Activated naive CD4-positive, alpha-beta T cell treated with anti-CD3 and anti-CD28 coated beads, Interleukin-2, amount 50 U/mL, for 16 hours (primary cell): ENCODE results near the gene PGM5.
"Not testable (repeated sequence)": the region's sequence is repeated elsewhere in the genome, so short reads cannot be mapped to it uniquely, and the experiment has no call there.

ENCODE experiments used
- DNase-seq: peaks from one replicate; pipeline ENCODE4 v3.0.0-alpha.2; 2020

PGM5 gene

DNA sequence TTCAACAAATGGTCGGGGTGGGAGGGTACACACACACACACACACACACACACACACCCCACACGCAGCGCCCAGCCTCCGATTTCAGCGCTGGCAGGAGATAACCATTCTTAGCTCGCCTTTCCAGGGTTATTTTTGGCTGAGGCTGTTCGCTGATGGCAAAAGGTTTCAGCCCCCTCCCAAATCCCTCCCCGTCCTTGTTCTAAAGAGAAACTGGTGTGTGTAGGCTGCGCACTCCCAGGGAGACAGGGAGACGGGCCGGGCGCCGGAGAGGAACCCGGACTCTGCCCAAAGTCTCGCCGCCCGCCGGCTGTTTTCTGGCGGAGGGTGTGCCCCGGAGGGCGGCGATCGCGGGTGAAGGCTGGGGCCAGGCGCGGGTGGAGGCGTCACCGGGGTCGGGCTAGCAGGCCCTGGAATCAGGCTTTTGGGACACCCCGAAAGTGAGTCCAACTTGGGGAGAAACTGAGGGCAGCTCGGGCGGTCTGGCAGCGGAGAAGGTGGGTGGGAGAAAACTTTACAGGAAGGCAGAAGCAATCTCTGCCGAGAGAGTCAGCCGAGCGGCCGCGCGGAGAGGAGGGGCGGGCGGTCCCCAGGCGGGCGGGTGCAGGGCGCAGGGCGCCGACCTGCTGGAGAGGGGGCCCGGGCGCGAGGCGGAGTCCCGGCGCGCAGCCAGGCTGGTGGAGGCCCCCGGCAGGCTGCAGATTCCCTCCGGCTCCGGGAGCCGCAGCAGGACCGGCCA, at the start of gene PGM5:
Gene PGM5 (plus strand): TSS at position 232 of the 739 bp plus-strand sequence. CDS start 517 bp downstream, outside the sequence.
- DNase-seq: not testable (repeated sequence)

DNA sequence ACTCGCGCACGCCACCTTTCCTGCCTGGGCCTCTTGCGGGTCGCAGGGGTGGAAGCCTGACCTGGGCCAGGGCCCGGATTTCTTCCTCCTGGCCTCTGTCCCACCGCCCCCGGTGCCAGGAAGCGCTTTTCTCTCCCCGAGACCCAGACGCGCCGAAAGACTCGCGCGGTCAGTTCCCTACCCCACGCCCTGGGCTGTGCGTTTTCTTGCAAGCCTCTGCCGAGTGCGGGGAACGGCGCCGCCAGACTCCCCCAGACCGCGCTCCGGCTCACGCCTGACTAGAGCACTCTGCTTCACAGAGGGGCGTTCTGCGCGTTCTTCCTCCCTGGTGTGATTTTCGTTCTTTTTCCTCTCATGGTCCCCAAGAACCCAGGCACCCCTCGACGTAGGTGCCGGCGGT, 49.3 kb upstream of the PGM5 start:
- not testable (repeated sequence) for DNase-seq

GRCh38 chr9:68307654-68308053, 48.8 kb upstream of the PGM5 start:
- DNase-seq: not testable (repeated sequence)

DNA sequence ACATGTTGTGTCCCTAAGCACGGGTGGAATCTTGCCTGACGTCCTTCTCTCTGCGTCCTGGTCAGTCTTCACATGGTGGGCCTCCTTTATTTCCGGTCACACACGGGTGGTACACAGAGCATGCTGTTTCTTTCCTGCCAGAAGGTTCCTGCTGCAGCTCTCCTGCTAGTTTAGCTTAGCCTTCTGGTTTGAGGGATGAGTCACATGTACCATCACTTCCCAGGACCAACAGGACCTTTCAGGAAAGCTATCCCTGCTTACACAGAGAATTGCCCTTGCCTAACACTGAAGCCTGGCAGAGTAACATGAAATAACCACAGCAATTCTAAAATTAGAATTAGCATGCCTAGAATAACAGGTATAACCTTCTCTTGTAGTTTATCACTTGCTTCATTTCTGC, 45.2 kb upstream of the PGM5 start:
- not testable (repeated sequence) for DNase-seq

- not testable (repeated sequence) for DNase-seq
Measured at GRCh38 chr9:68318209-68318608, 38.2 kb upstream of the PGM5 start.

DNA sequence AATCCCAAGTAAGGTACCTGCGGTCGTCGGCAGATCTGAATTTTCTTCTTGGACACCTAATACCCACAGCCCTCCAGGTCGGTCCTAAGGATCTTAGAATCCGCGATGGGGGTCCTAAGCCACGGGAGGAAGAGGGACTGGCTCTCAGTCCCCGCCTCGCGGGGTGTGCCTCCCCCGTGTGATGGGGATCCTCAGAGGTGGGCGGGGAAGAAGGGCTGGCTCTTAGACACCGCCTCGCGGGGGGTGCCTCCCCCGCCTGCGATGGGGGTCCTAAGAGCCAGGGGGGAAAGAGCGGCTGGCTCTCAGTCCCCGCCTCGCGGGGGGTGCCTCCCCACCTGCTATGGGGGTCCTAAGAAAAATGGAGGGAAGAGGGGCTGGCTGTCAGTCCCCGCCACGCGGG, 32.7 kb upstream of the PGM5 start:
- DNase-seq: not testable (repeated sequence)

DNA sequence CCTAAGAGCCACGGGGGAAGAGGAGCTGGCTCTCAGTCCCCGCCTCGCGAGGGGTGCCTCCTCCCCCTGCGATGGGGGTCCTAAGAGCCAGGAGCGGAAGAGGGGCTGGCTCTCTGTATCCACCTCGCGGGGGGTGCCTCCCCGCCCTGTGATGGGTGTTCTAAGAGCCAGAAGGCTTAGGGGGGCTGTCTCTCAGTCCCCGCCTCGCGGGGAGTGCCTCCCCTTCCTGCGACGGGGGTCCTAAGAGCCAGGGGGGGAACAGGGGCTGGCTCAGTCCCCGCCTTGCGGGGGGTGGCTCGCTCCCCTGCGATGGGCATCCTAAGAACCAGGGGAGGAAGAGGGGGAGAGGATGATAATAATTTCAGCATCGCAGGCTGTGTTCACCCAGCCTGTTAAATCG, 31.9 kb upstream of the PGM5 start:
- DNase-seq: not testable (repeated sequence)

DNA sequence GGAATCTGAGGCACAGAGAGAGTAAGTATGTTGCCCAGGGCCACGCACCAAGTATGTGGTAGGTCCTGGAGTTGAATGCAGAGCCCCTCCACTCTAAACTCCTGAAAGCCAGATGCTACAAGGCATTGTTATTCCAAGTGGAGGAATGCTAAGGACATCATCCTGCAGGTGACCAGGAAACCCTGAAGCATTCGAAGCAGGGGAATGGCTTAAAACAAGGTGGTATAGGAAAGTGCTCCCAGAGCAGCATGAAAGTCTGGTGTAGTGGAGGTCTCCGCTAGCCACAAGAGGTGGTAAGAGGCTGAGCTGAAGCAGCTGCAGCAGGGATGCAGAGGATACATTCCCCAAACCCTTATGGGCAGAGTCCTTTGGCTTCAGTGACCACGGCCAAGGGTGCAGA, 27.3 kb upstream of the PGM5 start:
- DNase-seq: not testable (repeated sequence)

- not testable (repeated sequence) for DNase-seq
Measured at GRCh38 chr9:68330531-68331173, 25.8 kb upstream of the PGM5 start.

DNA sequence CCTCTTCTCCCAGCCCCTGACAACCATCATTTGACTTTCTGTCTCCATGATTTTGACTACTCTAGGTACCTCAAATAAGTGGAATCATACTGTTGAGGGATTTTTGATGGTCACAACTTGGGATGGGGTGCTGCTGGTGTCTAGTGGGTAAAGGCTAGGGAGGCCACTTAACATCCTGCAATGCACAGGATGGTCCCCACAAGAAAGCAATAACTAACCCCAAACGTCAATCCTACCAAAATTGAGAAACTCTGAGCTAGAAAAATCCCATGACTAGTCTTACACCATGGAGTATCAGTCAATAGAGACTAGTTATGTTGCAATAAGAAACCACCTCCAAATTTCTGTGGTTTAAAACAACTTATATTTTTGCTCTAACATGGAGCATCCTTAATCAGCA, 24.3 kb upstream of the PGM5 start:
- not testable (repeated sequence) for DNase-seq

DNA sequence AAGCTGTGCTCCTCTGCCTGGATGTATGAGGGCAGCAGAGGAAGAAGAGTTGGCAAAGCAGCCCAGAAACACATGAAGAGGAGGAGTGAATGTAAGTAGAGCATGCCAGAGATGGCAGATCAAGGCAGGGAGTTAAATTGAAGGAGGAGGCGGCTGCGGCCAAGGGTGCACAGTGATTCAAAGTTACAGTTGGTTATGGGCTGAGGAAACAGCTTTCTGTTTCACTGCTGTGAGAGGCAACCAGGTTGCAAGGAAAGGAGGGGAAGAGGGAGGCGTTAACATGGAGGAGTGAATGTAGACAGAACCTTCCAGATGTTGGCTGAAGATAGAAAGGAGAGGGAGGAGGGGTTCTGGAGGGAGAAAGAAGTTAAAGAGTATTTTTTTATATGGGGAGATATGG, 20.5 kb upstream of the PGM5 start:
- DNase-seq: not testable (repeated sequence)

DNA sequence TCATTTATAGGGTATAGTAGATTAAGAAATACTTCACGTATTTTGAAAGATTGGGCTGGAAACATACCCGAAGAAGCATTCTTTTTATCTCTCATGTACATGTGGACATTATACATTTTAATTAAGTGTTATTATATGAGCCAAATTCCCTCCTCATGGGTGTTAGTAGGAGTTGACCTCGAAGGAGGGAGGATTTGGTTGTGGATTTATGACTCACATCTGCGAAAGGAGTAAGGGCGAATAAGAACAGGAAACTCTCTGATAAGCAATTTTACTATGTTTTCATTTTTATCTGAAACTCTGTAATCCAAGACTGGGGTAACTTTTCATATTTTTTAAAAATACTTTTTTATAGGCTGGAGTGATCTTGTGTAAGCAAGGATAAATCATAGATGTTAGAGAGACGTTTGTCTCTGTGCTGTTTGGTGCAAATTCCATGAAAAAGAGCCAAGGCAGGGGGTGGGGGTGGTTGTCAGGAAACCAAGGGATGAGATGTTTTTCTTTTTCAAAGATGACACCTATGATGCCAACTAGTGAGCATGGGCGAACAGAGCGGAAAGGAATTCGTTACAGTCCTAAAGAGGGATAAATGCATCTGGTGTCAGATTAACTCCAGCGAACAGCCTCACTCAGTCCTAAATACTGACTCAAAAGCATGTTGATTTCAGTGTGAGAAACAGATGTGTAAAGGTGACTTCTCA, 19.6 kb upstream of the PGM5 start:
- not testable (repeated sequence) for DNase-seq

DNA sequence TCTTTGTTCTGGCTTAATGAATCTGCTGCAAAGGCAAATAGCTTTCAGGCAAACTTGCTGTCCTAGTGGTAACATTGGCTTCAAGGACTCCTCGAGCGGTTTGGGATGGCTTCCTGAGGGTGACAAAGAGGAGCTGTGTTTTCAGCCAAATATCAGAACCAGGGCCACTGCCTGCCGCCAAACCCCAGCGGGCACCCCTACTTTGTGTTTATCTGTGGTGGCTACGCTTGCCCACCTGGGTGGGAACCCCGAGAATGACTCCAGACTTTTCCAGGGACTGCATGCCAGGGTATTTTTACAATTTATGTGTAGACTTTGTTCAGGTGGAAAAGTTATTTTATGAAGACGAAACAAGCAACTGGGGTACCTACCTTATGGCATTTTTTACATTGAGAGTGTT, 18.4 kb upstream of the PGM5 start:
- not testable (repeated sequence) for DNase-seq

DNA sequence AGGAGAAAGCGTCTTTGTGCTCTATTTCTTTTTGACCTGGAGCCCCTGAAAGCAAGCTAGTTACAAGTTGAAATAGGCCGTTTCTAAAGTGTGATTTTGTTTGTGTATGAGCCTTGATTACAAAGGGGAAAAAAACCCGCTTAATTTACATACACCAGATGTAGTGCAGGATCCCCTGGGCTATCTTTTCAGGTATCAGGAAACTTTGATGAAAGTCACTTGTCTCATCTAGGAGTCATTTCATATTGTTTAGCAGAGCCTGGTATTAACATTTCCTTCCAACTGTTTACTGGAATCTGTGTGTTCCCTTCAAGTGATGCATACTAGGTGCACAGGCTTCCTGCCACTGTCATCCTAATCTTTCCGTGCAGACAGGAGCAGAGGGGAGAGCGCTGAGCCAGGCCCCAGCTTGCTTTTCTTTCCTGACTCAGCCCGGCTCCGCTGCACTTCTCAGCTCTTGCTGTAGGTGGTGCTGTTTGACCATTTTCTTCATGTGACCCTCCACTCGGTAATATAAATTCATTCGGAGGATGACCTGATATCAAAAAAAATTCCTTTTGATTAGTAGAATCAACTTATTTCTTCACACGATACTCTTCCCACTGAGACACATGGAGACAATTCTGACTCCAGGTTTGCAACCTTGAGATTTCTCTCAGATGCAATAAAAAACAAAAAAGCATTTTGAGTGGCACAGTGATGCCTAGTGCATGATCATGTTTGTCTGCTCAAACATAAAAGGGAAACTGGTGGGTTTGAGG, 14.0 kb upstream of the PGM5 start:
- DNase-seq: not testable (repeated sequence)

DNA sequence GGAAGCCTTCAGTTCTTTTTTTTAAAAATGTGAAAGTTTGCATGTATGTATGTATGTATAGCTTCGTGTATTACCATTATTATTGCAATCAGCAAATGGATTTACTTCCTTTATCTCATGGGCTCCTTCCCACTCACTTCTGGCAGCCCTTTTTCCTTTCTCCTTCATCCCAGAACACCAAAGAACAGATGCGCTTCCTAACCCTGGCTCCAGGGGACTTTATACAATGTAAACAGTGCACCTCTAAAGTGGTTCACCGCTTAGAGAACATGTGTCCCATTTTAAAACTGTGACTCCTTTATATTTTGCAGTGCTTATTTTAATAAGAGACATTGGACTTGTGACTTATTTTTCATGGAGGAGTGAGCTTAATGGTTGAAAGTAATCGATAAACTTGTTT, 13.2 kb upstream of the PGM5 start:
- DNase-seq: not testable (repeated sequence)

DNA sequence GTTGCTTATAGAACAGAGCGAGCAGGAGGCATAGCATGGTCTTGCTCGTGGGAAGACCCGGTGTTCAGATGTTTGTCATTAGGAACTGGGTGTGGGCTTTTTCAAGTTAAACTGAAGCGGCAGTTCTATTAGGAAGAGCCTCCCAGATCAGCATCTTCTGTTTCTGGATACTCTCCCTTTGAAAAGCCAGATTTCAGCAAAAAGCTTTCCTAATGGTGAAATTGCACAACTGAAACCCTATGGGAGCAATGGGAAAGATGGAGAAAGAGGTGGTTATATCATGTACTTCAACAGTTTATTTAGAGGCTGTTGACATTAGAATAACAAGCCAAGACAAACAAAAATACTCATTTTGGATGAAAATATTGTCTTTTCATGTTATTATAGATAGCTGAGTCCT, 12.4 kb upstream of the PGM5 start:
- DNase-seq: not testable (repeated sequence)

DNA sequence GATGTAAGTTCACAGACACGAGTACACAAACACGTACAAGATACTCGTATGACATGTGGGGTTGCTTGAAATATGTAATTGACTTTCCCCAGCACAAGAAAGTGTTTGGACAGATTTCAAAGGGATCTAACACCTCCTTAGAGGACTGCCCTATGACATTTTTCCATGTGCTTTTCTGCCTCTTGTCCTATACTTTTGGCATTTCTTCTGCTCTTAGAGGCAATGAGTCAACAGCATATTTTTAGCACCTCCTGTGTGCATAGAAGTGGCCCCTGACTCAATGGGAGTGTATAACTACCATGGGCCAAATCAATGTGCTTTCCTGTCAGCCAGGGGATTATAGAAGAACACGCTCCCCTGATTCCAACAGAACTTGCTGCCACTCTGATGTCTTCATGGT, 4.7 kb upstream of the PGM5 start:
- not testable (repeated sequence) for DNase-seq

DNA sequence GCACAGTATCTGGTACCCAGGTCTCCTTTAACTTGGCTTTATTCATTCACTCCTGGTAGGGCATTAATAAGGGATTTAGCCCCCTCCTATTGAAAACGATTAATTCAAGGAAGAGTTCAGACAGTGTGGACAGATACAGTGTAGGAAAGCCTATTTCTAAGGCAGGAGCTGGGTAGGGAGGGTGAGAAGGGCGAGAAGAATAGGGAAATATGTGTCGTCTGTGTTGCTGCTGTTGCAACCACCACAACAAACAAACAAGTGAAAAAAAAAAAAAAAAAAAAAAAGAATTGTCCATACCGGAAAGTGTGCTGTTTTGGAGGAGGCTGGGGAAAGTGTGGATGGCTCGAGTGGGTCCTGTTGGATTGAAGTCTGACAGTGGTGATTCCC, 425 bp upstream of the PGM5 start:
- DNase-seq: not testable (repeated sequence)

- DNase-seq: not testable (repeated sequence)
Measured at GRCh38 chr9:68357119-68357714, 806 bp downstream of the PGM5 start.

GRCh38 chr9:68366933-68367547, 10.6 kb downstream of the PGM5 start:
- not testable (repeated sequence) for DNase-seq

GRCh38 chr9:68375789-68376188, 19.4 kb downstream of the PGM5 start:
- not testable (repeated sequence) for DNase-seq

GRCh38 chr9:68377723-68378122, 21.3 kb downstream of the PGM5 start:
- not testable (repeated sequence) for DNase-seq
